HEK293 (cell line): Measurements from ENCODE around the gene PHLDB1.
A peak's percentile ranks its signal among the peaks of the same experiment; 100 is the strongest.

Experiments used
- CTCF ChIA-PET: fragments of 350-600 bp; formaldehyde crosslinking; extraction: SDS; loops from one replicate; lab custom pipeline; 2021; ENCODE audit warnings: antibody characterized with exemption; lab: Yijun Ruan, JAX
- POLR2A ChIA-PET: fragments of 300-600 bp; formaldehyde crosslinking; extraction: SDS; loops from one replicate; lab custom pipeline; 2020; ENCODE audit warnings: antibody characterized with exemption, inconsistent platforms; lab: Yijun Ruan, JAX
- H3K27ac ChIP-seq: fragments of 200-500 bp; sonication (Bioruptor generic); 2 replicates; pipeline ENCODE4 v1.5.1; 2014; ENCODE audit warnings: low read depth, low read length, control low read depth, inconsistent platforms; ENCODE audit errors: extremely low read depth
- H3K36me3 ChIP-seq, 2 experiments: fragments of 200-500 bp in 1 of 2; sonication (Bioruptor generic) in 1 of 2; 1 replicate in 1 of 2; 2 replicates in 1 of 2; pipeline ENCODE4 v1.5.1; 2014 to 2017; ENCODE audit warnings: inconsistent platforms in 2 of 2, low read length in 2 of 2; ENCODE audit not compliant: control insufficient read depth in 2 of 2, insufficient read depth in 1 of 2
- H3K4me1 ChIP-seq: fragments of 200-500 bp; sonication (Bioruptor generic); 2 replicates; pipeline ENCODE4 v1.5.1; 2014; ENCODE audit warnings: mild to moderate bottlenecking, low read length, inconsistent platforms; ENCODE audit not compliant: control insufficient read depth, insufficient read depth
- H3K4me3 ChIP-seq: 2 replicates; pipeline ENCODE4 v1.5.1; 2011; ENCODE audit warnings: low read depth, mild to moderate bottlenecking, control low read depth, low read length, moderate library complexity
- H3K9me3 ChIP-seq: fragments of 200-500 bp; sonication (Bioruptor generic); 2 replicates; pipeline ENCODE4 v1.5.1; 2014; ENCODE audit warnings: low read depth, low read length, inconsistent platforms; ENCODE audit not compliant: control insufficient read depth, insufficient read depth
- BCL6B ChIP-seq: fragments of 450-650 bp; formaldehyde crosslinking; IDR thresholded peaks from 2 replicates; pipeline ENCODE4 v1.5.1; 2017; ENCODE audit warnings: missing biosample characterization, missing genetic modification characterization
- IKZF3 ChIP-seq: fragments of 450-650 bp; IDR thresholded peaks from 2 replicates; pipeline ENCODE4 v1.5.0; 2018; ENCODE audit warnings: missing biosample characterization, mild to moderate bottlenecking, missing genetic modification characterization, moderate library complexity
- PBX3 ChIP-seq: sonication (generic); formaldehyde crosslinking; IDR thresholded peaks from 2 replicates; pipeline ENCODE4 v1.8.1; 2022; ENCODE audit warnings: mild to moderate bottlenecking, moderate library complexity, missing genetic modification reagents
- PRDM10 ChIP-seq: fragments of 450-650 bp; formaldehyde crosslinking; IDR thresholded peaks from 2 replicates; pipeline ENCODE4 v1.5.1; 2016; ENCODE audit warnings: missing biosample characterization, missing genetic modification characterization
- PRDM4 ChIP-seq: fragments of 450-650 bp; formaldehyde crosslinking; IDR thresholded peaks from 2 replicates; pipeline ENCODE4 v1.5.1; 2017; ENCODE audit warnings: missing biosample characterization, missing genetic modification characterization
- ZBTB17 ChIP-seq: fragments of 450-650 bp; formaldehyde crosslinking; IDR thresholded peaks from 2 replicates; pipeline ENCODE4 v1.5.1; 2016; ENCODE audit warnings: missing biosample characterization, missing genetic modification characterization
- ZBTB49 ChIP-seq: fragments of 450-650 bp; formaldehyde crosslinking; IDR thresholded peaks from 2 replicates; pipeline ENCODE4 v1.5.1; 2016; ENCODE audit warnings: missing biosample characterization, missing genetic modification characterization, low read depth
- ZNF157 ChIP-seq: fragments of 450-650 bp; formaldehyde crosslinking; IDR thresholded peaks from 2 replicates; pipeline ENCODE4 v1.5.1; 2016; ENCODE audit warnings: missing biosample characterization, missing genetic modification characterization
- ZNF175 ChIP-seq: fragments of 450-650 bp; formaldehyde crosslinking; IDR thresholded peaks from 2 replicates; pipeline ENCODE4 v1.5.1; 2016; ENCODE audit warnings: missing biosample characterization, missing genetic modification characterization
- ZNF211 ChIP-seq: fragments of 450-650 bp; formaldehyde crosslinking; IDR thresholded peaks from 2 replicates; pipeline ENCODE4 v1.5.1; 2016; ENCODE audit warnings: low read depth, missing biosample characterization, missing genetic modification characterization
- ZNF23 ChIP-seq: fragments of 450-650 bp; formaldehyde crosslinking; IDR thresholded peaks from 2 replicates; pipeline ENCODE4 v1.5.1; 2016; ENCODE audit warnings: missing biosample characterization, missing genetic modification characterization, borderline replicate concordance
- ZNF239 ChIP-seq: fragments of 450-650 bp; formaldehyde crosslinking; IDR thresholded peaks from 2 replicates; pipeline ENCODE4 v1.5.1; 2016; ENCODE audit warnings: missing biosample characterization, missing genetic modification characterization
- ZNF274 ChIP-seq, 2 experiments: fragments of 200-500 bp in 1 of 2; fragments of 450-650 bp in 1 of 2; sonication (Bioruptor generic) in 1 of 2; formaldehyde crosslinking in 1 of 2; IDR thresholded peaks; 2 replicates each; pipeline versions ENCODE4 v1.5.1 to v1.6.1; 2014 to 2016; ENCODE audit warnings: borderline replicate concordance in 1 of 2, inconsistent platforms in 1 of 2, low read length in 1 of 2, missing biosample characterization in 1 of 2, missing genetic modification characterization in 1 of 2
- ZNF391 ChIP-seq: fragments of 450-650 bp; formaldehyde crosslinking; IDR thresholded peaks from 2 replicates; pipeline ENCODE4 v1.5.1; 2016; ENCODE audit warnings: low read depth, missing biosample characterization, missing genetic modification characterization, borderline replicate concordance
- ZNF449 ChIP-seq: fragments of 450-650 bp; formaldehyde crosslinking; IDR thresholded peaks from 2 replicates; pipeline ENCODE4 v1.5.1; 2017; ENCODE audit warnings: missing biosample characterization, mild to moderate bottlenecking, missing genetic modification characterization, moderate library complexity
- ZNF510 ChIP-seq: fragments of 450-650 bp; formaldehyde crosslinking; IDR thresholded peaks from 2 replicates; pipeline ENCODE4 v1.5.1; 2018; ENCODE audit warnings: mild to moderate bottlenecking, missing genetic modification characterization, missing biosample characterization; ENCODE audit not compliant: insufficient replicate concordance
- ZNF654 ChIP-seq: fragments of 450-650 bp; formaldehyde crosslinking; IDR thresholded peaks from 2 replicates; pipeline ENCODE4 v1.5.1; 2016; ENCODE audit warnings: low read depth, missing biosample characterization, missing genetic modification characterization
- ZNF660 ChIP-seq: fragments of 450-650 bp; IDR thresholded peaks from 2 replicates; pipeline ENCODE4 v1.5.1; 2018; ENCODE audit warnings: missing biosample characterization, mild to moderate bottlenecking, missing genetic modification characterization
- ZNF768 ChIP-seq: fragments of 450-650 bp; formaldehyde crosslinking; IDR thresholded peaks from 2 replicates; pipeline ENCODE4 v1.5.1; 2018; ENCODE audit warnings: missing biosample characterization, mild to moderate bottlenecking, missing genetic modification characterization

Gene PHLDB1

GRCh38 chr11:118565051-118565450, 42.4 kb upstream of the PHLDB1 start:
- Histone ChIP-seq H3K9me3 (no peaks in the 10 kb centered on the region), H3K4me1 (no peaks in the 10 kb centered on the region), H3K36me3 (peaks cover 0 to 20% of the 10 kb centered on the region in 2 experiments; a peak in 1 of 3 replicates), H3K27ac (no peak overlapping the region), H3K4me3 (peak overlapping the region; percentile 20; the same call in 1 of the 2 replicates)
- ChIA-PET POLR2A (no interaction called here), CTCF (interaction anchor here (1.1 kb wide), 1 partner anchor 31 kb away, joined by 3 read pairs; no protein-coding TSS in a partner anchor)
- no peak for TF ChIP-seq ZNF239 (tag by site-specific recombination)
- TF ChIP-seq ZBTB17 (tag by site-specific recombination) = peak; percentile 55; the same call in 1 of the 2 replicates

GRCh38 chr11:118569670-118570069, 37.7 kb upstream of the PHLDB1 start:
- CTCF ChIA-PET = interaction anchor here (0.6 to 1.3 kb wide), 3 partner anchors 232 to 761 kb away, joined by 3 read pairs; no protein-coding TSS in a partner anchor
- Histone ChIP-seq H3K4me3 (no peak overlapping the region), H3K36me3 (no peaks in the 10 kb centered on the region), H3K4me1 (no peaks in the 10 kb centered on the region), H3K27ac (no peak overlapping the region), H3K9me3 (no peaks in the 10 kb centered on the region)
- POLR2A ChIA-PET = interaction anchor here (0.7 kb wide), 1 partner anchor 37 kb away, joined by 3 read pairs; the partner anchor contains the start of gene PHLDB1
- TF ChIP-seq ZNF157 (no peak), ZNF391 (no peak), ZNF211 (tag by site-specific recombination) (no peak), IKZF3 (tag by site-specific recombination) (no peak), ZNF510 (tag by site-specific recombination) (no peak), PBX3 (CRISPR knock-in tag) (no peak), PRDM10 (tag by site-specific recombination) (no peak), ZNF449 (tag by site-specific recombination) (no peak), ZNF274 (IDR thresholded peaks at IDR 0.05; ENCODE audit: low read length) (no peak), ZNF274 (tag by site-specific recombination; IDR thresholded peaks at IDR 0.05; ENCODE audit: borderline replicate concordance) (no peak), ZNF660 (tag by site-specific recombination) (no peak), ZNF654 (tag by site-specific recombination) (no peak), BCL6B (no peak), ZNF768 (tag by site-specific recombination) (no peak), ZBTB49 (no peak), PRDM4 (tag by site-specific recombination) (no peak), ZNF23 (tag by site-specific recombination) (no peak), ZNF175 (tag by site-specific recombination) (no peak)
